AG09319 (cell line): ENCODE measurements around the gene HEPHL1.

ENCODE experiments used
- DNase-seq: peaks from one replicate; pipeline ENCODE4 v3.0.0-alpha.2; 2010; ENCODE audit warnings: low read depth; ENCODE audit errors: extremely low read depth
- CTCF ChIP-seq: IDR thresholded peaks from 2 replicates; pipeline ENCODE4 v1.5.1; 2011; ENCODE audit warnings: low read depth, mild to moderate bottlenecking, inconsistent platforms, low read length, moderate library complexity

HEPHL1 gene

DNA sequence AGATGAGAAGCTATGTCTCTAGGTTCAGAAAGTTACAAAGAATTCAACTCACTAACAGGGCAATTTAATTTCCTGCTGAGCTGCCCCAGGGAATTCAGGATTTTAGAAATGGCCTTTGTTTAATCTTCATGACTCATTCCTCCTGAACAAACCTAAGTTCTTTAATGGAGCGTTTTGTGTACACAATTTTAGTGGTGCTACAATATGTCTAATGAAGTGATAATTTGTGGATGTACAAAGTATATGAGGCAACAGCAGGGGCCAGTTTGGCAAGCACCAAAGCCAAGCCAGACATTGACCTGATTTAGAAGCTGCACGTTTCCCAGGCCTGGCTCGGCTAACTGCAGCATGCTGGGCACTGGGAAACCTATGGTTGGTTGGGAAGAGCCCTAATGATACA is 34.4 kb upstream of the HEPHL1 start:
- DNase-seq = no peak
- TF ChIP-seq CTCF = no peak

DNA sequence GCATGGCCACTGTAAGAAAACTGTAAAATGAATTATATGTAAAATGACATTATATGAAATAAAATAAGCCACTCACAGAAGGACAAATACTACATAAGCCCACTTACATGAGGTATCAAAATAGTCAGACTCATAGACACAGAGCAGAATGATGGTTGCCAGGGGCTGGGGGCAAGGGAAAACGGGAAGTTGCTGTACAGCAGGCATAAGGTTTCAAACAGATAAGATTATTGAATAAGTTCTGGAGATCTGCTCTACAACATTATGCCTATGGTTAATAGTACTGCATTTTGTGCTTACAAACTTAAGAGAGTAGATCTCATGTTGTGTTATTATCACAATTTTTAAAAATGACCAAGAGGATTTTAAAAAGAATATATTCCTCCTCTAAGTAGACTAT is 32.7 kb upstream of the HEPHL1 start:
- no peak for TF ChIP-seq CTCF
- no peak for DNase-seq

- TF ChIP-seq CTCF = no peak
- no peak for DNase-seq
Measured at GRCh38 chr11:93988912-93989311, 32.2 kb upstream of the HEPHL1 start.

GRCh38 chr11:93993747-93994146 is 27.4 kb upstream of the HEPHL1 start:
- TF ChIP-seq CTCF = no peak
- no peak for DNase-seq

DNA sequence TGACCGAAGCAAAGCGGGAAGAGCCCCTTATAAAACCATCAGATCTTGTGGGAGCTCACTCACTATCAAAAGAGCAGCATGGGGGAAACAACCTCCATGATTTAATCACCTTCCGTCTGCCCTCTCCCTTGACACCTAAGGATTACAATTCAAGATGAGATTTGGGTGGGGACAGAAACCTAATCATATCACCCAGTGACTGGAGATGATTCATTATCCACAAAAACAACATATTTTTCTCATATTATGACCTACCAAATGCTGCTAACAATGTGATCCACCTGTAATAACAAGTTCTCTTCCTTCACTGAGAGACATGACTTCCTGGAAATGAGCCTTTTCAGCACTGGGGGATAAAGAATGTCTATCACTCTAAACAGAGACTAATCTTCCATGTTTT is 23.4 kb upstream of the HEPHL1 start:
- no peak for DNase-seq
- TF ChIP-seq CTCF = no peak

GRCh38 chr11:94000659-94001058 is 20.5 kb upstream of the HEPHL1 start:
- no peak for TF ChIP-seq CTCF
- DNase-seq = no peak

GRCh38 chr11:94002226-94002625 is 18.9 kb upstream of the HEPHL1 start:
- no peak for DNase-seq
- TF ChIP-seq CTCF = no peak
